GM12864 (cell line): ENCODE data around the gene CLRN3.

ENCODE experiments used
- DNase-seq: peaks from one replicate; pipeline ENCODE4 v3.0.0-alpha.2; 2011; ENCODE audit warnings: low read depth
- H3K4me3 ChIP-seq: 2 replicates; pipeline ENCODE4 v1.5.1; 2011; ENCODE audit warnings: mild to moderate bottlenecking, low read depth, low read length, control low read depth
- CTCF ChIP-seq: IDR thresholded peaks from 2 replicates; pipeline ENCODE4 v1.5.1; 2011; ENCODE audit warnings: low read depth, mild to moderate bottlenecking, moderate library complexity, low read length, control low read depth, inconsistent platforms; ENCODE audit errors: missing control alignments

The CLRN3 gene, protein sequence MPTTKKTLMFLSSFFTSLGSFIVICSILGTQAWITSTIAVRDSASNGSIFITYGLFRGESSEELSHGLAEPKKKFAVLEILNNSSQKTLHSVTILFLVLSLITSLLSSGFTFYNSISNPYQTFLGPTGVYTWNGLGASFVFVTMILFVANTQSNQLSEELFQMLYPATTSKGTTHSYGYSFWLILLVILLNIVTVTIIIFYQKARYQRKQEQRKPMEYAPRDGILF

DNA sequence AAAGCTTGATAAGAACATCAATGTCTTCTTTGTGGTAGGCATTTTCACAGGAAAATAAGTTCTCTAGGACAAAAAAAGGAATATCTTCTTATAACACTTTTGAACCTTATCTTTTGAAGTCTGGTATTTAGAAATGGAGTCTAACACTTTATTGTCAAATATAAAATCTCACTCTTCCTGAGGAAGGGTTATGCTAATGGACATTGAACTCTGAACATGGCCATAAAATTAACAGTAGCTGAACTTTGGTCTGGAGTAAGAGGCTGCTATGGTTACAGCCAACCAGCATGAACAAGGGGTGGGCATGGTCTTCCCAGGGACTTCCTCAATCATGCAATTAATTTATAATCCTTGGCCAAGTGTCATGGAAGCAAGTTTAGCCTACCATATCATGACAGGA lies at the start of gene CLRN3:
Gene CLRN3 (minus strand): TSS at position 199 of the 400 bp plus-strand sequence. CDS start 157 bp downstream, at position 42.
- no peak within 1 kb of the TSS for H3K4me3 ChIP-seq
- no peak for DNase-seq
- TF ChIP-seq CTCF: no peak

GRCh38 chr10:127940866-127941640 lies 48.3 kb upstream of the CLRN3 start:
- no peak overlapping the region for H3K4me3 ChIP-seq
- no peak for TF ChIP-seq CTCF
- DNase-seq: no peak

- TF ChIP-seq CTCF: no peak
- no peak overlapping the region for H3K4me3 ChIP-seq
- DNase-seq: no peak
Measured at GRCh38 chr10:127939786-127940330, 47.1 kb upstream of the CLRN3 start.

GRCh38 chr10:127937915-127938463 lies 45.2 kb upstream of the CLRN3 start:
- no peak for DNase-seq
- H3K4me3 ChIP-seq: no peak overlapping the region
- no peak for TF ChIP-seq CTCF

- no peak for DNase-seq
- TF ChIP-seq CTCF: no peak
- no peak overlapping the region for H3K4me3 ChIP-seq
Measured at GRCh38 chr10:127937069-127937468, 44.3 kb upstream of the CLRN3 start.

- H3K4me3 ChIP-seq: no peak overlapping the region
- no peak for DNase-seq
- TF ChIP-seq CTCF: no peak
Measured at GRCh38 chr10:127935071-127935561, 42.4 kb upstream of the CLRN3 start.
